Middle frontal gyrus (tissue), 1 donor: Measurements from ENCODE around the gene C5AR2.
"Not testable (repeated sequence)": the region's sequence is repeated elsewhere in the genome, so short reads cannot be mapped to it uniquely, and the experiment has no call there.

Source experiments
- DNase-seq: peaks from one replicate; pipeline ENCODE4 v3.0.0-alpha.2; 2015; ENCODE audit warnings: low spot score; ENCODE audit errors: extremely low spot score

Gene C5AR2

DNA sequence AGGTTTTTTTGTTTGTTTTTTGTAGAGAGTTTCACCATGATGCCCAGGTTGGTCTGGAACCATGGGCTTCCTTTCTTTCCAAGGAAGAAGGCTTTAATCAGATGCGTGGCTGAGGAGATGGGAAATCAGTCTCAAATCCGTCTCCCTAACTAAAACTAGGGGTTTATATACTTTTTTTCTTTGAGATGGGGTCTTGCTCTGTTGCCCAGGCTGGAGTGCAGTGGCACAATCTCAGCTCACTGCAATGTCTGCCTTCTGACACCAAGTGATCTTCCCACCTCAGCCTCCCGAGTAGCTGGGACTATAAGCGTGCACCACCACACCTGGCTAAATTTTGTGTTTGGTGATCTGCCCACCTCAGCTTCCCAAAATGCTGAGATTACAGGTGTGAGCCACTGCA, 52.6 kb downstream of the C5AR2 start:
- not testable (repeated sequence) for DNase-seq

GRCh38 chr19:47386582-47386981, 54.6 kb downstream of the C5AR2 start:
- not testable (repeated sequence) for DNase-seq

DNA sequence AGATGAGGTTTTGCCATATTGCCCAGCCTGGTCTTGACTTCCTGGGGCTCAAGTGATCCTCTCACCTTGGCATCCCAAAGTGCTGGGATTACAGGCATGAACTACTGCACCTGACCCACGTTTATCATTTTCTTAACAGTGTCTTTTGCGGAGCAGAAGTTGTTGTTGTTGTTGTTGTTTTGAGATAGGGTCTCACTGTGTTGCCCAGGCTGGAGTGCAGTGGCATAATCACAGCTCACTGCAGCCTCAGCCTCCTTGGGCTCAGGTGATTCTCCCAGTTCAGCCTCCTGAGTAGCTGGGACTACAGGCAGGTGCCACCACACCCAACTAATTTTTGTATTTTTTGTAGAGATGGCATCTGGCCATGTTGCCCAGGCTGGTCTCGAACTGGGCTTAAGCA, 55.6 kb downstream of the C5AR2 start:
- DNase-seq, result not testable (repeated sequence)

DNA sequence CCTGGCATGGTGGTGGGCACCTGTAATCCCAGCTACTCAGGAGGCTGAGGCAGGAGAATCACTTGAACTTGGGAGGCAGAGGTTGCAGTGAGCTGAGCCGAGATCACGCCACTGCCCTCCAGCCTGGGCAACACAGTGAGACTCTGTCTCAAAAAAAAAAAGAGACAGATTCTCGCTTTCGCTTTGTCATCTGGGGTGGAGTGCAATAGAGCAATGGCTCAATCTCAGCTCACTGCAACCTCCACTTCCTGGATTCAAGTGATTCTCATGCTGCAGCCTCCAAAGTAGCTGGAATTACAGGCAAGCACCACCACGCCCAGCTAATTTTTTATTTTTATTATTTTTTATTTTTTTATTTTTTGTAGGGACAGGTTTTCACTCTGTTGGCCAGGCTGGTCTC, 56.7 kb downstream of the C5AR2 start:
- not testable (repeated sequence) for DNase-seq

GRCh38 chr19:47389150-47389556, 57.2 kb downstream of the C5AR2 start:
- DNase-seq, result no peak

GRCh38 chr19:47390533-47391488, 58.8 kb downstream of the C5AR2 start:
- DNase-seq, result no peak

- DNase-seq, result peak; percentile 43
Observed at GRCh38 chr19:47391510-47392223, 59.7 kb downstream of the C5AR2 start.
